SJSA1 (cell line): ENCODE results near the gene CYB561D2. TPM values are rescaled to one million over a fixed set of nuclear protein-coding genes. Genes with fewer than 3 reads are reported as not detected.

Experiments used
- DNase-seq, 2 experiments: peaks; one replicate each; pipeline ENCODE4 v3.0.0-alpha.2; 2015 to 2020; ENCODE audit warnings: low spot score in 2 of 2, low read depth in 1 of 2
- H3K27ac ChIP-seq: fragments of 250-450 bp; sonication (Bioruptor Pico); 2 replicates; pipeline ENCODE4 v1.5.1; 2020; ENCODE audit warnings: mild to moderate bottlenecking, moderate library complexity
- H3K27me3 ChIP-seq: fragments of 250-450 bp; sonication (Bioruptor Pico); replicated peaks from 2 replicates; pipeline ENCODE4 v1.5.1; 2020; ENCODE audit warnings: mild to moderate bottlenecking, moderate library complexity
- H3K36me3 ChIP-seq: fragments of 250-450 bp; sonication (Bioruptor Pico); 2 replicates; pipeline ENCODE4 v1.5.1; 2020; ENCODE audit warnings: mild to moderate bottlenecking
- H3K4me1 ChIP-seq: fragments of 250-450 bp; sonication (Bioruptor Pico); replicated peaks from 2 replicates; pipeline ENCODE4 v1.6.1; 2021; ENCODE audit warnings: mild to moderate bottlenecking
- H3K4me3 ChIP-seq: fragments of 250-450 bp; sonication (Bioruptor Pico); 2 replicates; pipeline ENCODE4 v1.5.1; 2020; ENCODE audit warnings: mild to moderate bottlenecking
- H3K9me3 ChIP-seq: fragments of 250-450 bp; sonication (Bioruptor Pico); replicated peaks from 2 replicates; pipeline ENCODE4 v1.5.1; 2020; ENCODE audit warnings: mild to moderate bottlenecking
- total RNA-seq: library from RNA; depleted of rRNA; stranded (reverse); fragments of >200 nt; shearing (Covaris generic); gene quantifications from 2 replicates; pipeline ENCODE4 v1.2.3, GENCODE V29; 2014; rRNA removed

Gene CYB561D2
- total RNA-seq, 1 experiment from 2014 or later = 13.7 TPM

- no peaks in the 10 kb centered on the region for H3K4me1 ChIP-seq
- peaks cover 11% of the 10 kb centered on the region; the same call in 1 of the 2 replicates for H3K27me3 ChIP-seq
- H3K36me3 ChIP-seq = no peaks in the 10 kb centered on the region
- H3K27ac ChIP-seq = no peak overlapping the region
- DNase-seq = no peak
- no peaks in the 10 kb centered on the region for H3K9me3 ChIP-seq
- no peak overlapping the region for H3K4me3 ChIP-seq
Measured at GRCh38 chr3:50389414-50389767, 38.7 kb downstream of the CYB561D2 start.

- Histone ChIP-seq H3K36me3 (no peaks in the 10 kb centered on the region), H3K27ac (no peak overlapping the region), H3K4me1 (no peaks in the 10 kb centered on the region), H3K4me3 (no peak overlapping the region), H3K9me3 (no peaks in the 10 kb centered on the region), H3K27me3 (peaks cover 11% of the 10 kb centered on the region; the same call in 1 of the 2 replicates)
- DNase-seq = no peak
Measured at GRCh38 chr3:50390508-50391224, 40.0 kb downstream of the CYB561D2 start.

GRCh38 chr3:50392101-50392715 lies 41.5 kb downstream of the CYB561D2 start:
- Histone ChIP-seq H3K9me3 (no peaks in the 10 kb centered on the region), H3K4me3 (no peak overlapping the region), H3K36me3 (no peaks in the 10 kb centered on the region), H3K27ac (no peak overlapping the region), H3K27me3 (peaks cover 11% of the 10 kb centered on the region; the same call in 1 of the 2 replicates), H3K4me1 (no peaks in the 10 kb centered on the region)
- DNase-seq = no peak

- DNase-seq = no peak
- peaks cover 9% of the 10 kb centered on the region; the same call in 1 of the 2 replicates for H3K27me3 ChIP-seq
- H3K36me3 ChIP-seq = no peaks in the 10 kb centered on the region
- no peak overlapping the region for H3K27ac ChIP-seq
- no peaks in the 10 kb centered on the region for H3K9me3 ChIP-seq
- H3K4me3 ChIP-seq = no peak overlapping the region
- no peaks in the 10 kb centered on the region for H3K4me1 ChIP-seq
Measured at GRCh38 chr3:50393061-50393460, 42.4 kb downstream of the CYB561D2 start.

- Histone ChIP-seq H3K4me1 (no peaks in the 10 kb centered on the region), H3K9me3 (no peaks in the 10 kb centered on the region), H3K27me3 (peaks cover 12% of the 10 kb centered on the region; the same call in 1 of the 2 replicates), H3K4me3 (no peak overlapping the region), H3K27ac (no peak overlapping the region), H3K36me3 (no peaks in the 10 kb centered on the region)
- no peak for DNase-seq
Measured at GRCh38 chr3:50395070-50395860, 44.6 kb downstream of the CYB561D2 start.

- Histone ChIP-seq H3K4me1 (no peaks in the 10 kb centered on the region), H3K27me3 (peaks cover 14% of the 10 kb centered on the region; the same call in 1 of the 2 replicates), H3K9me3 (no peaks in the 10 kb centered on the region), H3K36me3 (no peaks in the 10 kb centered on the region), H3K4me3 (no peak overlapping the region), H3K27ac (no peak overlapping the region)
- DNase-seq = no peak
Measured at GRCh38 chr3:50396502-50396901, 45.8 kb downstream of the CYB561D2 start.

GRCh38 chr3:50401978-50402595 lies 51.4 kb downstream of the CYB561D2 start:
- no peaks in the 10 kb centered on the region for H3K4me1 ChIP-seq
- H3K27ac ChIP-seq = no peak overlapping the region
- no peak overlapping the region for H3K4me3 ChIP-seq
- no peak for DNase-seq
- H3K27me3 ChIP-seq = 0 out of 2 replicates have a peak, but pooled peaks cover 5% of the 10 kb centered on the region
- no peaks in the 10 kb centered on the region for H3K36me3 ChIP-seq
- no peaks in the 10 kb centered on the region for H3K9me3 ChIP-seq

Other genes starting within 250 kb of the CYB561D2 start
- 0.58 and 1.9 TPM in 2 replicates for gene SEMA3F, start 195.5 kb upstream of the CYB561D2 start, total RNA-seq
- gene GNAT1, start 159.3 kb upstream of the CYB561D2 start, total RNA-seq = not detected in 2 replicates
- gene SLC38A3, start 145.6 kb upstream of the CYB561D2 start, total RNA-seq = not detected in 2 replicates
- 178 and 214 TPM in 2 replicates for gene GNAI2, start 114.7 kb upstream of the CYB561D2 start, total RNA-seq
- 2.6 and 6.5 TPM in 2 replicates for gene SEMA3B, start 81.7 kb upstream of the CYB561D2 start, total RNA-seq
- not detected in 2 replicates for gene LSMEM2, start 71.8 kb upstream of the CYB561D2 start, total RNA-seq
- 70.9 and 81.8 TPM in 2 replicates for gene IFRD2, start 58.4 kb upstream of the CYB561D2 start, total RNA-seq
- 1.6 and 3.1 TPM in 2 replicates for gene HYAL3, start 51.5 kb upstream of the CYB561D2 start, total RNA-seq
- 0.47 and 2.2 TPM in 2 replicates for gene NAA80, start 51.5 kb upstream of the CYB561D2 start, total RNA-seq
- gene HYAL1, start 47.3 kb upstream of the CYB561D2 start, total RNA-seq = 0.18 TPM in 1 of 2 replicates, not detected in the other
- gene HYAL2, start 28.1 kb upstream of the CYB561D2 start, total RNA-seq = 27.5 and 41.9 TPM in 2 replicates
- 18.7 and 46.7 TPM in 2 replicates for gene TUSC2, start 22.6 kb upstream of the CYB561D2 start, total RNA-seq
- 17.4 and 21.1 TPM in 2 replicates for gene RASSF1, start 10.0 kb upstream of the CYB561D2 start, total RNA-seq
- gene ZMYND10, start 5.1 kb upstream of the CYB561D2 start, total RNA-seq = 0.97 TPM in 1 of 2 replicates, not detected in the other
- 4.9 and 9.9 TPM in 2 replicates for gene NPRL2, start 87 bp upstream of the CYB561D2 start, total RNA-seq
- gene TMEM115, start 8.7 kb downstream of the CYB561D2 start, total RNA-seq = 40.6 and 51.2 TPM in 2 replicates
- gene CACNA2D2, start 152.8 kb downstream of the CYB561D2 start, total RNA-seq = not detected in 2 replicates
- gene C3orf18, start 216.9 kb downstream of the CYB561D2 start, total RNA-seq = 9.1 and 15.2 TPM in 2 replicates
- gene HEMK1, start 218.7 kb downstream of the CYB561D2 start, total RNA-seq = 7.3 and 9.3 TPM in 2 replicates